GM21576 (cell line): ENCODE measurements around the gene HBG2.
A peak's percentile ranks its signal among the peaks of the same experiment; 100 is the strongest.
"Not testable (repeated sequence)": the region's sequence is repeated elsewhere in the genome, so short reads cannot be mapped to it uniquely, and the experiment has no call there.

Source experiments
- ATAC-seq: cut with Tn5 transposase; IDR thresholded peaks from one replicate; pipeline ENCODE4 v1.9.1; 2021; ENCODE audit warnings: mild to moderate bottlenecking, moderate library complexity; ENCODE audit not compliant: unreplicated experiment

HBG2 gene

DNA sequence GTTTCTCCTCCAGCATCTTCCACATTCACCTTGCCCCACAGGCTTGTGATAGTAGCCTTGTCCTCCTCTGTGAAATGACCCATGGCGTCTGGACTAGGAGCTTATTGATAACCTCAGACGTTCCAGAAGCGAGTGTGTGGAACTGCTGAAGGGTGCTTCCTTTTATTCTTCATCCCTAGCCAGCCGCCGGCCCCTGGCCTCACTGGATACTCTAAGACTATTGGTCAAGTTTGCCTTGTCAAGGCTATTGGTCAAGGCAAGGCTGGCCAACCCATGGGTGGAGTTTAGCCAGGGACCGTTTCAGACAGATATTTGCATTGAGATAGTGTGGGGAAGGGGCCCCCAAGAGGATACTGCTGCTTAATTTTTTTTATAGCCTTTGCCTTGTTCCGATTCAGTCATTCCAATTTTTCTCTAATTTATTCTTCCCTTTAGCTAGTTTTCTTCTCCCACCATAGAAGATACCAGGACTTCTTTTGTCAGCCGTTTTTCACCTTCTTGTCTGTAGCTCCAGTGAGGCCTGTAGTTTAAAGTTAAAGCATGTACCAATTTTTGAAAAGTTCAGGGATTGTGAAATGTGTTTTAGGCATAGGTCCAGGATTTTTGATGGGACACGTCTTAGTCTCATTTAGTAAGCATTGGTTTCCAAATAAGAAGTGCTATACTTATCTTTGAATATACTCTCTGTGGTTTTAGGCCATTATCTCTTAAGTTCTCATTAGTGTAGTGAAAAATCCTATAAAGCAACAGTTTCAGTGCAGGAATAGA is at the start of gene HBG2:
Gene HBG2, minus strand, starts transcription at position 136 of the 768 bp plus-strand sequence. Its CDS starts 53 bp downstream, at position 83.
- ATAC-seq: not testable (repeated sequence)

DNA sequence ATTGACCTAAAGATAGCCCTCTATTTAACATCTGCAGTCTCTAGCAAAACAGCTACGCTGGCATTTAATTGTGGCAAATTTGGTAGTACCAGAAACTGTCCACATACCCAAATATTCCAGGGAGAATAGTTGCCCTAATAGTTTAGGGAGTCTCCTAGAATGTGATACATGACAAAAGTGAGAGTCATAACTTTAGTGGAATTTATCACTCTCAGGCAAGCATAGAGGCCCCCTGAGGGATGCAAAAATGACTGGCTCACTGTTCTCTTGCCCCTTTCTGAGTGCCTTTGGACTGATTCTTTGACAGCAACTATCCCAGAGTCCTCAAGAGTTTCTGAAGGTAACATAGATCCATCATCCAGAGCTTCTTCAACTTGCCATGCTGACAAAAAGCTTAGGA is 49.5 kb upstream of the HBG2 start:
- no peak for ATAC-seq

DNA sequence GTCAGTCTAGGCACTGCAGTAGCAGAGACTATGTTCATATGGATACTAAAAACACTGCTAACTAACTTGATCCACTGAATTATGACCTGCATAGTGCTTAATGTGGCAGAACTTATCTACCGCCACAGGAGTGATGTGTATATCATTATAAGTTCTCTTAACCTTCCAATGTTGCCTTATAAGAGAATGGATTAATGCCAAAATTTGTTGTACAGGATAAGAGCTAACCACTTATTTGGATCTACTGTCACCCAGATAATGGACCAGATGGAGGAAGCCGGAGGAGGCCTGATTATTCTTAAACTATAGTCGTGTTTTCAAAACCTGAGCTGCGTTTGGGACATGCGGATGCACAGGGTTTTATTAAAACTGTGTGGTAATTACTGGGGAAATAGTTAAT is 49.0 kb upstream of the HBG2 start:
- ATAC-seq: no peak

DNA sequence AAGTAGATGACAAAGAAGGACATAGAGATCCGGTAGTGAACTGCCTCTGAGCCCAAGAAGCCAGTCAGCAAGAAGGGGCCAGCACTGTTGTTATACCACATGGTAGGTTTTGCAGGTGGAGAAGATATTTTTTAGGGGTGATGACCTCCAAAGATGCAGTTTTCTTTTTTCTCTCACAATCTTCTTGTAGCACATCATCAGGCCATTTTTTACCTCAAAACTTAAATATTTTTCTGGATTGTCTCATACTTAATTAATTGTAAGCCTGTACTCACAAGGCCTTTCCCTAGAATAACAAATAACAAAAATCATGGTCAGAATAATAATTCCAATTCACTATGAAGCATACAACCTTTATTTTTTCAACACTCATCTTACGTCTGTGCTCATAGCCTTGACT is 47.3 kb upstream of the HBG2 start, which contains the start of gene OR51B4:
Gene OR51B4, minus strand, starts transcription at position 101 of the 400 bp plus-strand sequence. Its CDS starts 0 bp downstream, at position 101.
- no peak for ATAC-seq

DNA sequence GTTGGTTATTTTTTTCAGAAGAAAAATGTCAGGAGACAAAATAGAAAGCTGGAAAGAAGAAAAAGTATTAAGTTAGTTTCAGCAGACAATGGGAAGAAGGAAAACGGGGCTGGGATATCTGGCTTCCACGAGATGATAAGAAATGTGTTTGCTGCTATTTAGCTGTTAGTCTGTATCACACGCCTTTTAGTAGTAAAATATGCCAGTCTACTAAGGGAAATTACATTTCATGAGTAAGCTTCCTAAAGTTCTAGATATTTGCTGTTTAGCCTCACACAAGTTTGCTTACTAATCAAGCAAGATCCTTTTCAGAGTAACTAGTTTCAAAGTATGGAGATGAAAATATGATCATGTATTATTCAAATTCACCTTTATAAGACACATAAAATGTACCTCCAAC is 45.7 kb upstream of the HBG2 start:
- ATAC-seq: no peak

DNA sequence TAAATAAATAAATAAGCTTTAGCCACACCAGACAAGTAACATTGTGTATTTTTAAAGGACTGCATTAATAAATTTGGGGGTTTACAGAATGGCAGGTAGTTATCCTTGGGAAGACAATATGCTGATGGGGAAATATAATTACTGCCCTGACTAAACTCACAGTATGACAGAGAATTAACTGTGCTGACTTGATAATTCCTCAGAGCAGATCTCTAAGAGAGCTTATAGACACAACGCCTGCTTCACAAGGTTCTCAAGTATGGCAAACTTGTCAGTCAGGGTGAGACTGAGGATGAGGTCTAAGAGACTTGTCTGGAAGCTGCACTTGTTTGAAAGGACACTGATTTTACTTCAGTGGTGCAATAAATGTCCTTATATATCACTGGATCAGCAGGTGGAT is 43.9 kb upstream of the HBG2 start:
- ATAC-seq: no peak

DNA sequence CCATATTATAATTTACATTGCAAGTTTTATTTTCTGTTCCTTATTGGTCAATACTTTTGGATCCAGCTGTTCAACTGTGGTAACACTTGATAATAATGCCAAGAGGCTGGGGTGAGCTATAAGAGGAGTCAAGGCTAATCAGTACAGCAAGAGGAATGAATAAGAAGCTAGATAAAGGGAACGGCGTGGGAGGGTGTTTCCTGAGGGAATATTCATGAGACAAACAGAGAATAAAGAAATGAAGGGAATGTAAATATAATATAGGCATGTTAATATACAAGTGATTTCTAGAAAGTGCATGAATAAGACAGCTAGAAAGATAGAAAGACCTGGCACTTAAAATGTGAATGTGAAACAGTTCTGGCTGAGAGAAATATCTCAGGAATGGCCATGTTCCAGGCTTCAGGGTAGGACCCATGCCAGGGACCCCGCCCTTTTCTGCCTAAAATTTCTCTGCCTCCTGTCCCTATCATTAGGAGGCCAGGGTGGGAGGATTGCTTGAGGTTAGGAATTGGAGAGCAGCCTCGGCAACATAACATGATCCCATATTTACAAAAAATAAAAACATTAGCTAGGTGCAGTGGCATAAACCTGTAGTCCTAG is 43.2 kb upstream of the HBG2 start:
- ATAC-seq: no peak

DNA sequence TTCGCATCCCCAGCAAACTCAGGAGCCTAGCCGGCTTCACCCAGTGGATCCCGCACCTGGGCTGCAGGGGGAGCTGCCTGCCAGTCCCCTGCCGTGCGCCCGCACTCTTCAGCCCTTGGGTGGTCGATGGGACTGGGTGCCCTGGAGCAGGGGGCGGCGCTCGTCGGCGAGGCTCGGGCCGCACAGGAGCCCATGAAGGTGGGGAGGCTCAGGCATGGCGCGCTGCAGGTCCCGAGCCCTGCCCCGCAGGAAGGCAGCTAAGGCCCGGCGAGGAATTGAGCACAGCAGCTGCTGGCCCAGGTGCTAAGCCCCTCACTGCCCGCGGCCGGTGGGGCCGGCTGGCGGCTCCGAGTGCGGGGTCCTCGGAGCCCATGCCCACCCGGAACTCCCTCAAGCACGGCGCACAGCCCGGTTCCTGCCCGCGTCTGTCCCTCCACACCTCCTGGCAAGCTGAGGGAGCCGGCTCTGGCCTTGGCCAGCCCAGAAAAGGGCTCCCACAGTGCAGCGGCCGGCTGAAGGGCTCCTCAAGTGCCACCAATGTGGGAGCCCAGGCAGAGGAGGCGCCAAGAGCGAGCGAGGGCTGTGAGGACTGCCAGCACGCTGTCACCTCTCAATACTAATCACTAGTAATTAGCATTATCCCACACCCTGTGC is 39.9 kb upstream of the HBG2 start:
- not testable (repeated sequence) for ATAC-seq

DNA sequence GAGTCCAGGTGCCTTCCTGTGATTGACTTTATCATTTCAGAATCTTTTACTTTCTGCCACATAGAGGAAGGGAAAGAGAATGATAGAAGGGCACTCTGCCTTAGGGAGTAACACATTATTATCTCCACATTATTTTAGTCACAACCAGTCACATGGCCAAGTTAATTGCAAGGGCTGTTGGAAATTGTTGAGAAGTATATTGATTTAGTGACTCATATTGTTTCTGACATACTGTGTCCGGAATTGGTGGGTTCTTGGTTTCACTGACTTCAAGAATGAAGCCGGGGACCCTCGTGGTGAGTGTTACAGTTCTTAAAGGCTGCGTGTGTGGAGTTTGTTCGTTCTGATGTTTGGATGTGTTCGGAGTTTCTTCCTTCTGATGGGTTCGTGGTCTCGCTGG is 38.4 kb upstream of the HBG2 start:
- no peak for ATAC-seq

DNA sequence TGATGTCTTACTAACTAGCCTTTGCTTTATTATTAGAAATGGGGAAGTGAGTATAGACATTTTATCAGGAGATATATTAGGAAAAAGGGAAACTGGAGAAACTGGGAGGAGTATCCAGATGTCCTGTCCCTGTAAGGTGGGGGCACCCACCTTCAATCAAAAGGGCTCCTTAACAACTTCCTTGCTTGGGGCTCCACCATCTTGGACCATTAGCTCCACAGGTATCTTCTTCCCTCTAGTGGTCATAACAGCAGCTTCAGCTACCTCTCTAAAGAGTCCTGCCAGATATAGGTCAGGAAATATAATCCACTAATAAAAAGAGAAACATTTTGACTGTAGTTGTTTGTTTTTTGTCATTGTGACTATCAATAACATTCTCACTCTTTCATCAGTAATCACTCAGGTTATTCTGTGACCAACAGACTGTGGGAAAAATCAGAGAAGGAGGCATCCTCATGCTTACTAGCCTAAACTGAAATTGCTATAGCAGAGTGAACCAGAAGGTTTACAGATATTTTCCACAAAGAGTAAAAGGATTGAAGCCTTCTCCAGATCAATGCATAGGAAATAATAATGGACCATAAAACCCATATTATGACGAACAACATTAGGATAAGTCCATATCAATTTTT is 36.7 kb upstream of the HBG2 start:
- peak; percentile 93 for ATAC-seq

DNA sequence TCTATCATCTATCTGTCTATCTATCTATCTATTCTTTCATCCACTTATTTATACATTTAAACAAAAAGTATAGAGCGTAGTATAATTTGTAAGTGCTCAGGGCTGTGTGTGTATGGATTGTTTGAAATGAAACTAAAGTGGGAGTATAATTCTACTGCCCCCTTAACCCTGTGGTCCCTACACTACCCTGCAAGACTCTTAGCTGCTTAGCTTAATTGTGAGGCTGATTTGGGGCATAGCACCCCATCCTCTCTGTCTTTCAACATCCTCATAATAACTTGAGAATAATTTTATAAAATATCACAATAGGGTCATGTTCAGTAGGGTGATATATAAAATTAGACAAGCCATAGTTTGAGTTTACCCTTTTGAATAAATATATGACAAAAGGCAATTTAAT is 35.5 kb upstream of the HBG2 start:
- ATAC-seq: no peak

DNA sequence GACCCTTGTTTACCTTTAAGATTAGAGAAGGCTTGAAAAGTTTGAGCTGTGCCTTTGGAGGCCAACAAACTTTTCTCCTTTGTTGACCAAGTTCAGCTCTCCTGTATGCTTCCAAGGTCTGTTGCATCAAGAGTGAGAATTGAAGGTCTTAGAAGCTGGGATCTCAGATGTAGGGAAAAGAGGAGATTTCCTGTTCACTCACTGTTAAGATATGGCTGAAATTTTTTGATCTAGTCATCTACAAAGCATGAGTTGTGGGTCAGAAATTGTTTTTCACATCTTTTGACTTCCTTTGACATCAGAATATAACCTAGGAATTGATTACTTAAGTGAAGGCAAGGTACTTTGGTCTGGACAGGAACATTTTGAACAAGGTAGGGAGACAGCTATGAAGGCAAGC is 35.1 kb upstream of the HBG2 start:
- no peak for ATAC-seq

DNA sequence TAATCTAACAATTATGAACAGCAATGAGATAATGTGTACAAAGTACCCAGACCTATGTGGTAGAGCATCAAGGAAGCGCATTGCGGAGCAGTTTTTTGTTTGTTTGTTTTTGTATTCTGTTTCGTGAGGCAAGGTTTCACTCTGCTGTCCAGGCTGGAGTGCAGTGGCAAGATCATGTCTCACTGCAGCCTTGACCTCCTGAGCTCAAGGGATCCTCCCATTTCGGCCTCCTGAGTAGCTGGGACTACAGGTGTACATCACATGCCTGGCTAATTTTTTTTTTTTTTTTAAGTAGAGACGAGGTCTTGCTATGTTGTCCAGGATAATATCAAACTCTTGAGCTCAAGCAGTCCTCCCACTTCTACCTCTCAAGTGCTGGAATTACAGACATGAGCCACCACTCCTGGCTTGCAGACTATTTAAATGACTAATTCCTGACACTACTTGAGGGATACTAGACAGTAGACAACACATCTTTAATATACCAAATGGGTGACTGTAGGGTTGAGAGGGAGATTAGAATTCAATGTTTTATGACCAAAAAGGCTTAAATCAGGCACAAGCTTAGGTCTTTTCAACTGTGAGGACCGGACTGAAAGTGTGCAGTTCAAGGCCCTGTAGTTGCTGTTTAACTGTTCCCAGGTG is 34.4 kb upstream of the HBG2 start:
- no peak for ATAC-seq

DNA sequence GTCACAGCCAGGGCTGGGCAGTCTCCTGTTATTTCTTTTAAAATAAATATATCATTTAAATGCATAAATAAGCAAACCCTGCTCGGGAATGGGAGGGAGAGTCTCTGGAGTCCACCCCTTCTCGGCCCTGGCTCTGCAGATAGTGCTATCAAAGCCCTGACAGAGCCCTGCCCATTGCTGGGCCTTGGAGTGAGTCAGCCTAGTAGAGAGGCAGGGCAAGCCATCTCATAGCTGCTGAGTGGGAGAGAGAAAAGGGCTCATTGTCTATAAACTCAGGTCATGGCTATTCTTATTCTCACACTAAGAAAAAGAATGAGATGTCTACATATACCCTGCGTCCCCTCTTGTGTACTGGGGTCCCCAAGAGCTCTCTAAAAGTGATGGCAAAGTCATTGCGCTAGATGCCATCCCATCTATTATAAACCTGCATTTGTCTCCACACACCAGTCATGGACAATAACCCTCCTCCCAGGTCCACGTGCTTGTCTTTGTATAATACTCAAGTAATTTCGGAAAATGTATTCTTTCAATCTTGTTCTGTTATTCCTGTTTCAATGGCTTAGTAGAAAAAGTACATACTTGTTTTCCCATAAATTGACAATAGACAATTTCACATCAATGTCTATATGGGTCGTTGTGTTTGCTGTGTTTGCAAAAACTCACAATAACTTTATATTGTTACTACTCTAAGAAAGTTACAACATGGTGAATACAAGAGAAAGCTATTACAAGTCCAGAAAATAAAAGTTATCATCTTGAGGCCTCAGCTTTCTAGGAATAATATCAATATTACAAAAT is 33.7 kb upstream of the HBG2 start:
- no peak for ATAC-seq

DNA sequence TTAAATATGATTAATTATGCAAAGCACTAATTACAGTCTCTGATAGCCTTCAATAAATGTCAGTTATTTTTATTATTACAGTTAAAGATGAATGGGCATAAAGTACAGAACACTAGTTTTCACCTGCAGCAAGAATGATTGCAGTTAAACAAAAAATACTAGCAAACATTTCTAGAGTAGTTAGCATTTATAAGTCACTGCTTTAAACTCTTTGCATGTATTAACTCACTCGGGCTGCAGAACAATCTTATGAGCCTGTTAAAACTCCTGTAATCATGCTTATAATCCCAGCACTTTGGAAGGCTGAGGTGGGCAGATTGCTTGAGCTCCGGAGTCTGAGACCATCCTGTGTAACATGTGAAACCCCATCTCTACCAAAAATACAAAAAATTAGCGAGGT is 32.3 kb upstream of the HBG2 start:
- ATAC-seq: no peak

DNA sequence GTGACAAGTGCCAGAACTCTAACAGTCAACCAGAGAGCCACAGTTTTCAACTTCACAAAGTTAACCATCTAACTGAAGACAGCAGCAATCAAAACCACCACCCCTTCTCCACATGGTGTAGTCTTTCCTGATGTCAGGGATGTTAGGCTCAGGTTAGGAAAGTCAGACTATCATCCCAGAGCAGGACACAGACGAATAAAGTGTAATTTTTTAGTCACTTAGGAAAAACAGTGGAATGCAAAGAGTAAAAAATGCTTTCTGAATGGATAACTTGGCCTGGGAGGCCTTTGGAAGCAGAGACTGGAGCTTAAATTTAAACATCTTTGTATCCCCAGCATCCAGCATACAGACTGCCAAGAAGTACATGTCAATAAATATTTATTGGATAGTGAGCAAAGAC is 31.8 kb upstream of the HBG2 start:
- ATAC-seq: no peak

DNA sequence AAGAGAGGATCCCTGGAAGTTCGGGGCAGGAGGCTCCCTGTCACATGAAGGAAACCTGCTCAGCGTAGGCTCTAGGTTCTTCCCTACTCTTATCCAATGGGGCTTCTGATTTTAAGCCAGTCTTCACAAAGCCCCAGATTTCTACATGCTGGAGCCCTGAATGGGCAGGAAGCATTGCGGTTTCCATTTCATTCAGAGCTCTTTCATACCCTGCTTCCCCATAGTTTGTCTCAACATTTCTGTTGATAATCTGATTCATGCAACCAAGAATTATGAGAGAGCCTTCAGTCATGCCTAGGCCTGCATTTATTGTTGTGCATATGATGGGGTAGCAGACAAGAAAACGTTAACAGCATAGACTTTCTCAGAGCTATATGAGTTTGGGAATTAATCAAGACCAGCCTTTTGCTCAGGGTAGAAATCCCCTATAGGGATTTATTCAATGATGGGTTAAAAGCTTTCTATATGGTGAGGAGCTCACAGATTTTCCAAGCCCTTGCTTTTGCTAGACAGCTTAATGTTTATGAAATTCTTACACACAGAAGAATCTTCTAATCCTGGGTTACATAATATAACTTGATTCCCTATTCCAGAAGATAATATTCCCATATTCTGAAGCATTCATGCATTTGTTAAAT is 31.2 kb upstream of the HBG2 start:
- no peak for ATAC-seq

DNA sequence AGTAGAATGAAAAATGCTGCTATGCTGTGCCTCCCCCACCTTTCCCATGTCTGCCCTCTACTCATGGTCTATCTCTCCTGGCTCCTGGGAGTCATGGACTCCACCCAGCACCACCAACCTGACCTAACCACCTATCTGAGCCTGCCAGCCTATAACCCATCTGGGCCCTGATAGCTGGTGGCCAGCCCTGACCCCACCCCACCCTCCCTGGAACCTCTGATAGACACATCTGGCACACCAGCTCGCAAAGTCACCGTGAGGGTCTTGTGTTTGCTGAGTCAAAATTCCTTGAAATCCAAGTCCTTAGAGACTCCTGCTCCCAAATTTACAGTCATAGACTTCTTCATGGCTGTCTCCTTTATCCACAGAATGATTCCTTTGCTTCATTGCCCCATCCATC is 30.1 kb upstream of the HBG2 start:
- no peak for ATAC-seq

DNA sequence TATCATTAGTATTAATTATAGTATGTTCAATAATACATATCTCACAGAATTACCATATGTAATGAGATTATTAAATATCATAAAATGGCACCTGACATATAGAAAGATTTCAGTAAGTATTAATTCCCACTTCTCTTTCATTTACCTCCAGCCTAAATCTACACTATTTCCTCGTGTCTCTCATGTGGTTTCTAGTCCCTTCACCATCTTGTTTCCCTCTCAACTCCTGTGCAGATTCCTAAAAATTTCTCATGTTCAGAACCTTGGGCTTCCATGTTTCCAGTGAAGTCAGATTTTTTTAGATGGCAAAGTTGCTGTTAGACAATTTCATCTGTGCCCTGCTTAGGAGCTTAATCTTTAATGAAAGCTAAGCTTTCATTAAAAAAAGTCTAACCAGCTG is 29.3 kb upstream of the HBG2 start:
- no peak for ATAC-seq

DNA sequence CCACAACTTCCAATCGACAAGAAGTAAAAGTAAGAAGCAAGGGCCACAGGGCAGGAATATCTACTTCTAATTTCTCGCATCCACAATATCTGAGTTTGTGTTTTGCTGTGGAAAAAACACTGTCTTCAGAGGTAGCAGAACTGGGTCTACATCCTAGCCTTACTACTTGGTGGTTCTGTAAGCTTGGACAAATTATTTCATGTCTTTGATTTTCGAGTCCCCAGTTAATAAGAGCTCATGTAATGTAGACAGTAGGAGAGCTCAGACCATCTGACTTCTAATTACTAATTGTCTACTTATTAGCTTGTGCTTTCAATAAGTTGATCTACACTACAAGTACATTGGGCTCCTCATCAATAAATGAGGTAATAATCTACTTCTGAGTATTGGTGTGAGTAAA is 28.5 kb upstream of the HBG2 start:
- ATAC-seq: no peak
